Fibroblast of lung (primary cell): ENCODE results near the gene TPRG1L.

Experiments used
- CTCF ChIP-seq, 2 donors: IDR thresholded peaks in 1 of 2; conservative IDR thresholded peaks in 1 of 2; 1 replicate in 1 of 2; 2 replicates in 1 of 2; pipeline ENCODE4 v1.5.1; 2011 to 2012; ENCODE audit warnings: low read length in 2 of 2, control low read depth in 1 of 2, inconsistent platforms in 1 of 2, low read depth in 1 of 2, mild to moderate bottlenecking in 1 of 2
- EZH2 ChIP-seq: IDR thresholded peaks from 2 replicates; pipeline ENCODE4 v1.5.1; 2012; ENCODE audit warnings: low read length, control low read depth, mild to moderate bottlenecking; ENCODE audit errors: missing control alignments

- TF ChIP-seq CTCF (conservative IDR thresholded peaks at IDR 0.05 in 1 of 2, IDR thresholded peaks at IDR 0.05 in 1 of 2; ENCODE audit: low read depth in 1 of 2, low read length in 2 of 2) (no peak), EZH2 (no peak)
Observed at GRCh38 chr1:3638027-3638426, 13.2 kb downstream of the TPRG1L start.
